Colonic mucosa (tissue), 4 donors: Measurements from ENCODE around the gene UBASH3B. TPM values are rescaled to one million over a fixed set of nuclear protein-coding genes. Genes with fewer than 3 reads are reported as not detected.

Experiments
- DNase-seq: peaks from one replicate; pipeline ENCODE4 v3.0.0-alpha.2; 2020
- H3K27ac ChIP-seq: fragments of 200-600 bp; one replicate; pipeline ENCODE4 v1.8.0; 2021
- H3K27me3 ChIP-seq: fragments of 200-600 bp; one replicate; pipeline ENCODE4 v1.8.0; 2021
- H3K36me3 ChIP-seq: fragments of 200-600 bp; one replicate; pipeline ENCODE4 v1.8.0; 2021
- H3K4me1 ChIP-seq: fragments of 200-600 bp; one replicate; pipeline ENCODE4 v1.8.0; 2021; ENCODE audit warnings: mild to moderate bottlenecking
- H3K4me3 ChIP-seq: fragments of 200-600 bp; one replicate; pipeline ENCODE4 v1.8.0; 2021
- H3K9ac ChIP-seq, 2 donors: one replicate each; pipeline ENCODE4 v1.7.0; 2013; ENCODE audit warnings: control low read depth in 2 of 2, low read depth in 2 of 2, low read length in 2 of 2
- H3K9me3 ChIP-seq: fragments of 200-600 bp; one replicate; pipeline ENCODE4 v1.8.0; 2021
- intact Hi-C: fragments of 100-400 bp; cut with DNase I; formaldehyde crosslinking; loops from one replicate; pipeline ENCODE4 v1.14.1; 2022
- total RNA-seq, 2 donors: library from RNA; stranded (reverse); fragmentation: NEBNext Ultra II Directional in 1 of 2; extraction: Animal tissue kit (Norgen Biotek cat#: 25700) in 1 of 2; gene quantifications; one replicate each; pipeline ENCODE4 v1.2.1, GENCODE V29; 2021
- TF ChIP-seq, protein P1 (sequence below): fragments of 200-600 bp; IDR thresholded peaks from one replicate; pipeline ENCODE4 v1.8.0; 2022; ENCODE audit warnings: antibody characterized with exemption, mild to moderate bottlenecking
- donor health status: healthy.
- donor health status: DM: no; HTN: no; CAD: no.
- donor health status: DM: no; HTN: no; CAD: no.

Gene UBASH3B
- total RNA-seq, 2 donors from 2014 or later: 3.7 to 5.8 TPM

DNA sequence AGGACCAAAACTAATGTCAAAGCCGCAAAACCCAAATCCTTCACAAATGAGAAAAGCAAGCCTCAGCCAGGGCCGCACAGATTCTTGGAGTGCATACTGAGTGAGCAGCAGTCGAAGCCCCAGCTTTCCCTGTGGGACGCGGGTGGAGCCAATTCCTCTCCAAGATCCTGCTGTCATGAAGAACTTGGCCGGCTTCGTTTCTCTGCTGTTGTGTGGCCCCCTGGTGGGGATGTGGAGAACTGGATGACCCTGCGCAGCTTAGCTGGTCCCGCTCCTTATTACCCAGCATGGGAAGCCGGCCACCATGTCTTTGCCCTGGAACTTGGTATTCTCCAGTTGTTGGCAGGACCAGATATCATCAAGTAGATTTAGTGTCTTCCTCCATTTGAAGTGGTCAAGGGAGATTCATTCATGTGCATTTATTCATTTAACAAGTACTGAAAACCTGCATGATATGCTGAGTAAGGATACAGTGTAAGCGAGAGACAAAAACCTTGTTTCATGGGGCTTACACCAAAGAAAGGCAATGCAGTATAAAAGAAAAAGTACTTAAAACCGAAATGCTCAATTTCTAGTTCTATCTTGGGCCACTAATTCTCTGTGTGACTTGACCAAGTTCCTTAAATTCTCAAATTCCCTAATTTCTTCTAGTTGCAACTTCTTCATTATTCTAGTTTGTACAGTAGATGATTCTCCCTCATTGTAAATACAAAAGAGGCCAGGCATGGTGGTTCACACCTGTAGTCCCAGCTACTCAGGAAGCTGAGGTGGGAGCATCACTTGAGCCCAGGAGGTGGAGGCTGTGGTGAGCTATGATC is 126.1 kb downstream of the UBASH3B start:
- TF ChIP-seq, protein P1, sequence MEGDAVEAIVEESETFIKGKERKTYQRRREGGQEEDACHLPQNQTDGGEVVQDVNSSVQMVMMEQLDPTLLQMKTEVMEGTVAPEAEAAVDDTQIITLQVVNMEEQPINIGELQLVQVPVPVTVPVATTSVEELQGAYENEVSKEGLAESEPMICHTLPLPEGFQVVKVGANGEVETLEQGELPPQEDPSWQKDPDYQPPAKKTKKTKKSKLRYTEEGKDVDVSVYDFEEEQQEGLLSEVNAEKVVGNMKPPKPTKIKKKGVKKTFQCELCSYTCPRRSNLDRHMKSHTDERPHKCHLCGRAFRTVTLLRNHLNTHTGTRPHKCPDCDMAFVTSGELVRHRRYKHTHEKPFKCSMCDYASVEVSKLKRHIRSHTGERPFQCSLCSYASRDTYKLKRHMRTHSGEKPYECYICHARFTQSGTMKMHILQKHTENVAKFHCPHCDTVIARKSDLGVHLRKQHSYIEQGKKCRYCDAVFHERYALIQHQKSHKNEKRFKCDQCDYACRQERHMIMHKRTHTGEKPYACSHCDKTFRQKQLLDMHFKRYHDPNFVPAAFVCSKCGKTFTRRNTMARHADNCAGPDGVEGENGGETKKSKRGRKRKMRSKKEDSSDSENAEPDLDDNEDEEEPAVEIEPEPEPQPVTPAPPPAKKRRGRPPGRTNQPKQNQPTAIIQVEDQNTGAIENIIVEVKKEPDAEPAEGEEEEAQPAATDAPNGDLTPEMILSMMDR: peak; percentile 96
- intact Hi-C loops: loop anchor here (2.0 kb wide), 2 partner anchors 151 to 201 kb away; no protein-coding TSS in a partner anchor
- Histone ChIP-seq H3K27me3 (no peaks in the 10 kb centered on the region), H3K9me3 (no peaks in the 10 kb centered on the region), H3K4me1 (no peaks in the 10 kb centered on the region), H3K27ac (no peak overlapping the region), H3K36me3 (no peaks in the 10 kb centered on the region), H3K9ac (peak overlapping the region in 1 of 2 donors; percentile 4), H3K4me3 (no peak overlapping the region)
- peak; percentile 83 for DNase-seq

DNA sequence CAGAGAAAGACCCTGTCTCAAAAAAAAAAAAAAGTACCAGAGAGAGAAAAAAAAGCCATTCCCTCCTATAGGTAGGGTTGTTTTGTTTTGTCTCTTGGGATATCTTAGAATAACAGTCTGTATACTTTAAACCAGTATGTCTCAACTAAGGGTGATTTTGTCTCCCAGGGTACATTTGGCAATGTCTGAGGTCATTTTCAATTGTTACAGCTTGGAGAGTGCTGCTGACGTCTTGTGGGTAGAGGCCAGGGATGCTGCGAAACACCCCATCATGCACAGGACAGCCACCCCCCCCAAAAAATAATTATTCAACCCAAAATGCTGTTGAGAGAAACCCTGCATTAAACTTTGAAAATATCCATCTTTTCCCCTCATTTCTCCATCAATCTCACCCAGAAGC is 126.7 kb downstream of the UBASH3B start:
- no peaks in the 10 kb centered on the region for H3K27me3 ChIP-seq
- no peaks in the 10 kb centered on the region for H3K36me3 ChIP-seq
- intact Hi-C loops: no loop called here

DNA sequence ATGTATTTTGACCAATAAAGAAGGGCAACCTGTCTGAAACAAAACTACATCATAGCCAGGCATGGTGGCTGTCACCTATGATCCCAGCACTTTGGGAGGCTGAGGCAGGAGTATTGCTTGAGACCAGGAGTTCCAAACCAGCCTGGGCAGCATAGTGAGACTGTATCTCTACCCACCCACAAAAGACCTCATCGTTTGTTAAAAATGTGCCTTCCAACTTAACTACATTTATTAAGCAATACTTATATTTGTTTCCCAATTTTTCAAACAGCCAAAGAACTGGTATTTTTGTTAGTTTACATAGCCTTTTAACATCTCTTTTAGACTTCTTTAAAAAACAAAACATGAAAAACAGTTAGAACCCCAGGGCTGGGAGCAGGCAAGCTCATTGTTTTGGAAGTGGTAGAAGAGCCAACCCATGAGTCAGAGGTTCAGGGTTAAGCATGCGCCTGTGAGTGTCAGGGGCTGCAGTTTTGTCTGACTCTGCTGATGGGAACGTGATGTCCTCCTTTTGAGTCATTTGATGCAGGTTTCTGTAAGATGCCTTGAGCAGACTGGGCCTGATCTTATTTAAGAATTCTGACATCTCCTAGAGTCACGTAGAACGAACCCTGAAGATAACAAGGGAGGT is 128.9 kb downstream of the UBASH3B start:
- Histone ChIP-seq H3K9ac (no peak overlapping the region), H3K27ac (no peak overlapping the region)
- intact Hi-C loops: no loop called here

More for the DNA sequence above, 126.7 kb downstream of the UBASH3B start:
- H3K9me3 ChIP-seq: no peaks in the 10 kb centered on the region
- TF ChIP-seq, protein P1: no peak
- H3K4me3 ChIP-seq: no peak overlapping the region
- H3K27ac ChIP-seq: no peak overlapping the region
- no peaks in the 10 kb centered on the region for H3K4me1 ChIP-seq
- no peak for DNase-seq
- no peak overlapping the region for H3K9ac ChIP-seq

DNA sequence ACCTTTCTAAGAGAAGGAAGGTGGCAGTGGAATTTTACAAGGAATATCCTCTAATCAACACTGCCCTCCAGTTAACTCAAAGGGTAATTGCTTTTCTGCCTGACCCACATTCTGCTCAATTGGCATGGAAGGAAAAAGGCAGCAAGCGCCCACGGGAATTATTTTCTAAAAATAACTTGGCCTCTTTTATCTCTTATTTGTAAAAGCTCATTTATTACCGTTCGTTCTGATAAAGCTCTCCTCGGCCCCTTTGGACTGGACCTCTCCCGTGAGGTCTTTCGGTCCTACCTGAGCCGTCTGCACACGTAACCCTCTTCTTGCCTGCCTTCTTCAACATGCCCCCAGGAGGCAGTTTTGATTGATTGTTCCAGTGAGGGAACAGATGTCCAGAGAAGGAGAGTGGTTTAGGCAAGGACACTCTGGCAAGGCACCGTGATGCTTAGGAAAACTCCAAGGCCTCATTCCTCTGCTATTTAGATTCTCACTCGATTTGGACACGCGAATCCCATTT is 129.6 kb downstream of the UBASH3B start:
- DNase-seq: no peak
- Histone ChIP-seq H3K9ac (no peak overlapping the region), H3K36me3 (no peaks in the 10 kb centered on the region), H3K4me3 (no peak overlapping the region), H3K9me3 (no peaks in the 10 kb centered on the region), H3K27me3 (no peaks in the 10 kb centered on the region), H3K4me1 (no peaks in the 10 kb centered on the region), H3K27ac (no peak overlapping the region)
- TF ChIP-seq, protein P1: no peak
- intact Hi-C loops: no loop called here

More for the DNA sequence above, 128.9 kb downstream of the UBASH3B start:
- no peak for DNase-seq
- Histone ChIP-seq H3K9me3 (no peaks in the 10 kb centered on the region), H3K4me3 (no peak overlapping the region), H3K4me1 (no peaks in the 10 kb centered on the region), H3K27me3 (no peaks in the 10 kb centered on the region), H3K36me3 (no peaks in the 10 kb centered on the region)
- TF ChIP-seq, protein P1: no peak

DNA sequence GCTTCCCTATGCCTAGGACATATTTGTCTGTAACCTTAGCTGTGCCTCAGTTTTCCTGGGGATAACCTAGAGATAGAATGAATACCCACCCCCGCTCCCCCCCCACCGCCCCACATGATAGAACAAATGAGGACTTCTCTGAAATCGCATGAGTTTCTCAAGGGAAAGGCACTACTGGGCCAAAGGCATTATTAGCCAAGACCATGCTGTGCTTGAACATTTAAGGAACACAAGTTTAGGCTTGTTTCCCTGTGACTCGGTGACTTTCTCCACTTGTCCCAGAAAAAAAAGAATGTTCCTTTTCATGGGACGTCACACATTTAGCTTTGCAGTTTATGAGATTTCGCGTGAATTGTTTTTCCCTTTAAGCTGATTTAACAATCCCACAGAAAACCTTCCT is 131.4 kb downstream of the UBASH3B start:
- no peaks in the 10 kb centered on the region for H3K4me1 ChIP-seq
- no peak overlapping the region for H3K27ac ChIP-seq
- no peaks in the 10 kb centered on the region for H3K9me3 ChIP-seq
- H3K9ac ChIP-seq: no peak overlapping the region
- no peaks in the 10 kb centered on the region for H3K27me3 ChIP-seq
- intact Hi-C loops: no loop called here
- TF ChIP-seq, protein P1: no peak
- H3K4me3 ChIP-seq: no peak overlapping the region
- no peaks in the 10 kb centered on the region for H3K36me3 ChIP-seq
- no peak for DNase-seq
